ENCODE results near the gene PDE6D. TPM values are rescaled to one million over a fixed set of nuclear protein-coding genes. Genes with fewer than 3 reads are reported as not detected.
"Not testable (repeated sequence)": the region's sequence is repeated elsewhere in the genome, so short reads cannot be mapped to it uniquely, and the experiment has no call there.

Gene PDE6D
- total RNA-seq, 1 donor from 2014 or later = 14.2 TPM

DNA sequence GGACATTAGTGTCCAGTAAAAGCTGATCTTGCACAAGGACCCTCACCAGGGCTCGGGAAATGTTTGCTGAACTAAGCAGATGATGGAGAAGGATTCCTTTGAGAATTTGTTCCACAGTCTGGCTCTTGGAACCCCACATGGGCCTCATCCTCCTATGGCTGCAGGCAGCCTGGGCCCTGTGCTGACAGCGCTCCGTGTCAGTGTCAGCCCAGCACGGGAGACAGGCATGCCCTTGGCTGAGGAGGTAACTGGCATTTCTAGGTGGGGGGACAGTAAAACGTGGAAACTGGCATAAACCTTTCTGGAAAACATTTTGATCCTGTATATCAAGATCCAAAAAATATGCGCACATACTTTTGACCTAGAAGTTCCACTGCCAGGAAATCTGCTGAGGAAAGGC lies 62.3 kb downstream of the PDE6D start:
- DNase-seq = no peak

DNA sequence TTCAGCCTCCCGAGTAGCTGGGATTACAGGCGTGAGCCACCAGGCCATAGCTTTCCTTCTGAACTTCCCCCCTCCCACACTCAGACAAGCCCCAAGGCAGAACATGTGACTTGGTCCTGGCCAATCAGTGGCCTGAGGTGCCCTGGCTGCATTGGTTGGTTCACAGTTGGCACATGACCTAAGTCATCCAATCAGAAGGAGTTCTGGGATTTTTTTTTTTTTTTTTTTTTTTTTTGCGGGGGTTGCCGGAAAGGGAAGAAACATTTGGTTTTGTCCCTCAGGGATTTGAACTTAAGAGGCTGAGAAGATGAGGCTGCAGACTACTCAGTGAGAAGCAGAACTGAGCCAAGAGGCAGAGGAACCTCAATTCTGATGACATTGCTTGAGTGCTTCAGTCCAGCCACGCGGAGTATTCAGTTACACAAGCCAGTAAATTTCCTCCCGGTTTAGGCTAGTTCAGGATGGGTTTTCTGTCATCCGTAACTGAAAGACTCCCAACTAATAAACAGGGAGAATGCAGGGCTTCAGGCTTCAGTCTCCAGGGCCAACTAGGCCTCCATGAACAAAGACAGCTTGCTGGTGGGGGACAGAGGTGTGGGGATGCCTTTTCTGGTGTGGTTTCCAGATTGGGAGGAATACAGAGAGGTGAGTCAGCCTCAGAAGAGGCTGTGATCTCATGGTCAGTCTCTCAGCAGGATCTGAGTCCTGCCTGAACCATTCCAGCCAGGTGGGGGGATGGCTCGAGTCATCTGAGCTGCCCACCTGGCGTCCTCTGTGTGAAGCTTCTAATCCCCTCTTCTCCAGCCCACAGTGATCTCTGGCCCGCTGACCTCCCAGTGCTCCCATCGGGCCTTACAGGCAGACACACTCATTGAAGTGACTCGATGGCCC lies 63.6 kb downstream of the PDE6D start:
- peak; percentile 35 for DNase-seq

DNA sequence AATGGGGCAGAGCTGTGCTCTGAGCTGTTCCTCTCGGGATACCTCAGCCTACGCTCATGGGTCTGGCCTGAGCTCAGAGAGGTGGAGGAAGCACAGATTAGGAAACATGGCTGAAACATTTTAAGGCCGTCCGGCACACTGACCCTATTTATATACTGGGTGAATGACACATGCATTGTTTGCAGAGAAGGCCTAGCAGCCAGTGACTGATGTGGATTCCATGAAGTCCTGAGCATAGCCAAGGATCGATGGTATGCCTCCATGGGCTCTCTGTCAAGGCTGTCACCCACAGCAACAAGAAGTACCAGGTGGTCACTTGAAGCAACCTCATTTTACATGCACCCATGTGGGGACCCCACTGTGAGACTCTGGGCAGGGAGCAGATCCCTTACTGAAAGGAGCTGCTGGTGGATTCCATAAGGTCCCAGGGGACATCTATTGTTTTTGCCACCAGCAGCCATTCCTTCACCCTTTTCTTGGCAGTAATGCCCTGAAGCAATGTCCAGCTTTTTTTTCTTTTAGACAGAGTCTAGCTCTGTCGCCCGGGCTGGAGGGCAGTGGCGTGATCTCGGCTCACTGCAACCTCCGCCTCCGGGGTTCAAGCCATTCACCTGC lies 64.3 kb downstream of the PDE6D start:
- no peak for DNase-seq

DNA sequence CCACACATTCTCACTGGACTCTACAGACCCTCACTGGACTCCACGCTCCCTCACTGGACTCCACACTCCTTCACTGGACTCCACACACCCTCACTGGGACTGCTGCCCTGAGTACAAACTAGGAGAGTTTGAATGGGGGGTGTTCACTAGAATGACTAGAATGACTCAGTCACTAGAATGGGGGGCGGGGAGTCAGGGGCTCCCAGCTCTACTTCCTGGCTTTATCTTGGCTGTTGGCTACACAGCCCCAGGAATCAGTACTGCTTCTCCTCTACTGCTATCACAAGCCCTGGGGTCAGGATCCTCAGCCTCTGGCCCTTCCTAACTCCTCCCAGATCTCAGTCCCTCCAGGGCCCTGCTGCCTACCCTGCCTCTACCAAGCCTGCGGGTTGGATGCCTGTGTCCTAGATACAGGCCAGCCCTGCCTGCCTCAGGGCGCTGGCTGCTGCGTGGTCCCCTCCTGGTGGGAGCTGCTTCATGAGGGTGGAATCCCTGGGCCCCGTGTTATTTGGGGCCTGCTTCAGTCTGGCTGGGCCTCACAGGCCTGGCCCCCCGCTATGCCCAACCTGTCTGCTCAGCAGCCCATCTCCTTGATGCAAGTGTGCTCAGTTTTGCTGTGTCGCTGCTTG lies 65.0 kb downstream of the PDE6D start:
- no peak for DNase-seq

DNA sequence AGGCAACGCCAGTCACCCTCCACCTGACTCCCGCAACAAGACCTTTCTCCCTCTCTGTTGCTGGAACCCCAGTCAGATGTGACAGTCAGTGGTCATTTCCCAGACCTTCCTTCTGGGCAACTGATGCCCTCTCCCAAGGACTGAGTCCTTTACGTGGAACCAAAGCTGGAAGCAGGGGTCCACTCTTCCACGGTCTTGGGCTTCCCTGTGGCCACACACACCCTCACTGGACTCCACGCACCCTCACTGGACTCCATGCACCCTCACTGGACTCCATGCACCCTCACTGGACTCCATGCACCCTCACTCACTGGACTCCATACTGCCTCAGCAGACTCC lies 65.6 kb downstream of the PDE6D start:
- no peak for DNase-seq

DNA sequence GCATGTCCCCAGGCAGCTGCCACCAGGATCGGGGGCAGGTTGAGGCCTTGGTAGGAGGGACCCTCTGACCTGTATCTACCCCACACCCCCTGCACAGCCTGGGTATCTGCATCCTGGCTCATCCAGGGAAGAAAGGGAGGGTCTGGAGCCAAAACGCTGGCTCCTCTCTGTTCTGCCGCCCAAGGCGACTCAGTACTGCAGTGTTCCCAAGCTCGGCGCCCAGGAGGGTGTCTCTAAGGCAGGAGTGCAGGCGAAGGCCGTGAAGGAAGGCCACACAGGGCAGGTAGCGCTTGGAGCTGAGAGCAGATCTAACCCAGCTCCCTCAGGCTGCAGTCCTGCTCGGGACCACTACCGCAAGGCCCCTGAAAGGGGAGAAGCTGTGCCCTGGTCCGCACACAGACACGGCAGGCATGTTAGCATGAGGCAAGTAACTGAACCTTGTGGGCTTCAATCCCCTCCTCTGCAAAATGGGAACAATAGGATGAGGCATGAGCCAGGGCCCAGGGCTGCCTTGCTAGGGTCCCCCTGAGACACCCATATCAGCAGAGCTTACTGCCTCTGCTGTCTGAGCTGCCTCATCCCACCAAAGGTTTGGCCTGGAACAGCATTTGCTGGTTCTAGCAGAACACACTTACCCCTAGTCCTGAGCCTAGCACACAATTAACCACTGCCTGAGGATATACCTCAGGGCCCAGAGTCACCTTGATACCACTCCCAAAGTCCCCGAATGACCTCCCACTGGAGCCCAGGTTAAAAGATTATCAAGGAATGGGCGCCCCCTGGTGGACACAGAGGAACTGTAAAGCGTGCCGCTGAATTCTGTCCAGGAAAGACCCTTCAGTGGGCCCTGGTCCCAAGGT lies 66.2 kb downstream of the PDE6D start:
- DNase-seq = peak; percentile 18

DNA sequence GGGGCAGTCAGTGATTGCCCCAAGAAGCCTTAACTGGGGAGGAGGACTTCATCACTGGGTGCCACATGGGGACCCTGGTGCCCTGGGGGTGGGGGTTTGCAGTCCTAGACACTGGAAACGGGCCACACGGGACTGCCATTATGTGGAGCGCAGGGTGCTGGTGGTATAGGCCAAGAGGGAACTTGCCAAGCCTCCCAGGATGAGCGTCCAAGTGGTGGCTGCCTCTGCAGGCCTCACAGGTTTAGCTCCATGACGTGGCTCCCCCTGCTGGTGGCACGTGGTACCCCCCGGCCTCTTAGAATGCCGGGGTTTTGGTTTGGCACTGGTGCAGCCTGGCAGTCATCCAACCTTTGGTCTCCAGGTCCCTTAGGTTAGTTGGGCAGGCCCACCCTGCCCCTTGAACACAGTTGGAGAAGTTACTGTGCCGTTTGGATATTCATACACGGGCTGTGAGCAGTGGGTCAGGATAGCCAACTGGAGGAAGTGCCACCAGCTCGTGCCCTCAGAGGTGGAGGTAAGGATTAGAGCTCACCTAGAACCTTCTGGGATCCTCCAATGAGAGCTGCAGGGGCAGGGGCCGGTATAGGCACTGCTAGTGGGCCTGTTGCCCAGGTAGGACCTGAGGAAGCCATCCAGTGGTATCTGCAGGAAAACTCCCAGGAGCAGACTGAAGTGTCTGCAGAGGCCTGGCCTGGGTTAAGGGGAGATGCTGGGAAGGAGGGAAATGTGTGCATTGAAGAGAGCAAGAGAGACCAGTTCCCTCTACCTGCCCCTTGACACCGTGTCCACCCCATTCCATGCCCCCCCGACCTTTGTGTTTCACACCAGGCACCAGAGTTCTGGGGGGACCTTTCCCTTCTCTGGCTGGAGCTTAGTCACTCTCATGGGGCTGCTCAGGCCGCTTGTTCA lies 67.1 kb downstream of the PDE6D start:
- DNase-seq = peak; percentile 64

DNA sequence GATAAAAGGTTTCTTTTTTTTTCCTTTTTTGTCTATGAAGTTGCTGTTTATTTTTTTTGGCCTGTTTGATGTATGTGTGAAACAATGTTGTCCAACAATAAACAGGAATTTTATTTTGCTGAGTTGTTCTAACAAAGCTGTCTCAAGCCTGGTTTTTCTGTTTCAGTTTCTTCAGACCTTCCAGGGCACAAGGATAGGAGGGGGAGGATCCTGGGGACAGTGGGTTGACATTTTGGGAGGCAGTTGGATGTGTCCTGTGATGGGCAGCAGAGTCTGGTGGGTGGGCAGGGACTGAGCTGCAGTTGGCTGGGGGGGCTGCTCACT lies 67.7 kb downstream of the PDE6D start:
- DNase-seq = not testable (repeated sequence)

DNA sequence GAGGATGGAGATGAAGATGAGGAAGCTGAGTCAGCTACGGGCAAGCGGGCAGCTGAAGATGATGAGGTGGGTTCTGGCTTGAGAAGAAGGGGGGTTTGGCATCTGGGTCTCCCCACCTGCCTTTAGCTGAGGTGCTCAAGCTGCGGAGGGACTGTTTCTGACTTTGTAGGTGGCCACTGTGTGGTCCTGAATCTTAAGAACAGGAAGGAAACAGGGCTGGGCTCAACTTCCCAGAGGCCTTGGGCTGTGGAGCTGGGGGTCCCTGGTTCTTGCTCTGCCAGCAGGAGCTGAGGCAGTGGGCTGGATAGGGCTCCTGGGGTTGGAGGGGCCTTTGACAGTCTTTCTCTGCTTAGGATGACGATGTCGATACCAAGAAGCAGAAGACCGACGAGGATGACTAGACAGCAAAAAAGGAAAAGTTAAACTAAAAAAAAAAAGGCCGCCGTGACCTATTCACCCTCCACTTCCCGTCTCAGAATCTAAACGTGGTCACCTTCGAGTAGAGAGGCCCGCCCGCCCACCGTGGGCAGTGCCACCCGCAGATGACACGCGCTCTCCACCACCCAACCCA lies 68.5 kb downstream of the PDE6D start:
- DNase-seq = not testable (repeated sequence)

DNA sequence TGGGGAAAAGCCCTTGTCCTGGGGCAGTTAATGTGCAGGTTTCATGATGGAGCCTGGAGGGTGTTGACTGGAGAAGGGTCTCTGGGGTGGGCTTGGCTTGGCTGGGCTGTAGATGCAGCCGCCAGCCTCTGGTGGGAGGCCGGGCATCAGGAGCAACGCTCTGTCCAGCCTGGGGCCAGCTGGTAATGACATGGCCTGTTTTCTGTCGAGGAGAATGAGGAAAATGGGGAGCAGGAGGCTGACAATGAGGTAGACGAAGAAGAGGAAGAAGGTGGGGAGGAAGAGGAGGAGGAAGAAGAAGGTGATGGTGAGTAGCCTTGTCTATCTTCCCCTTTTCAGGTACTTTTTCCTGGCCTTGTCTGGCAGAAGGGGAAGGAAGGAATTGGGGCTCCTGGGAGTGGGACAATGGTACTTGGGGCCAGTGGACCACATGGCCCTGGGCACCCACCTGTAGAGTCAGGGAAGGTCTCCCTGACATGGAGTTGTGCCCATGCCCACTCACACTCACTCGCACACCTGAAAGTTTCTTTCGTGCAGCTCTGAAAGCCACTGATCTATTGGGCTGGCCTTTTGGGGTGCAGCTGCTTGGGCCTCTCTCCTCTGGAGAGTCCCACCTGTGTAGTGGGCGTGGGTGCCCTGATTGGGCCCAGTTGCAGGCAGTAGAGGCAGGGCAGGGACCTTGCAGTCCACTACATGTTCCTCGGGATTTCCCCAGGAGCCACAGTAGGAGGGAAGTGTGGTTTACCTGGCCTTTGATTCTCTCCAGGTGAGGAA lies 69.2 kb downstream of the PDE6D start:
- no peak for DNase-seq

DNA sequence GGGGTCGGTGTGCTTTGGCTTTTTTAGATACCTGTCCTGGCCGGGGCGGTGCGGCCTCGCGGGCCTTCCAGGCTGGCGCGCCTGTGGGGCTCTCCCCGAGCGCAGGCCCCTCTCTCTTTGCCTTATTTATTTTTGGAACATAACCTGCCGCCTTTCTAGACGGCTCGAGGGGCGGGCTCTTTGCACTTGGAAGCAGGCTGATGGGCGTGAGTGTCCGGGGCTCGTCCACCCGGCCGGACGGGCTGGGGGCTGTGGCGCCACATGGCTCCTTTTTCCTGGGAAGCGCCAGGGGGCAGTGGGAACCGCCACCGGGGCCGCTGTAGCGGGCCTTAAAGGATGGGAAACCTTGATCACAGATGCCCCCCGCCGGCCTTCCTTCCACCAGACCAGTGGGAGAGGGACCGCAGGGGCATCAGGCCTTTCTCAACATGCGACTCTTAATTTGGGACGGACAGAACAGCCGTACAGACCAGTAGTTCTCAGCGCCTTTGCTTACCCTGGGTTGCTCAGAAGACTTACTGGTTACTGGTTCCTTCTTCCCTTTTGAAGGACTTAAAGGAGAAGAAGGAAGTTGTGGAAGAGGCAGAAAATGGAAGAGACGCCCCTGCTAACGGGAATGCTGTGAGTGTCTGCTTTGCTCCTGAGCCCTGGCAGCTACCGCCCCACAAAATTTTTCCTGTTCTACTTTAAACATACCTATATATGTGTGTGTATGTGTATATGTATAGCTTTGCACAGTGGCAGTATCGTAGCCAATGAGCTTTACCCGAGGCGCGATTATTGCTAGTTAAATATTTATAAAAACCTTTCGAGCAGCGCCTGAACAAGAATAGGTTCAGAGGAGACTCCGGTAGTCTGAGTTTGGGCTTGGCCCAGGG lies 70.0 kb downstream of the PDE6D start:
- no peak for DNase-seq

DNA sequence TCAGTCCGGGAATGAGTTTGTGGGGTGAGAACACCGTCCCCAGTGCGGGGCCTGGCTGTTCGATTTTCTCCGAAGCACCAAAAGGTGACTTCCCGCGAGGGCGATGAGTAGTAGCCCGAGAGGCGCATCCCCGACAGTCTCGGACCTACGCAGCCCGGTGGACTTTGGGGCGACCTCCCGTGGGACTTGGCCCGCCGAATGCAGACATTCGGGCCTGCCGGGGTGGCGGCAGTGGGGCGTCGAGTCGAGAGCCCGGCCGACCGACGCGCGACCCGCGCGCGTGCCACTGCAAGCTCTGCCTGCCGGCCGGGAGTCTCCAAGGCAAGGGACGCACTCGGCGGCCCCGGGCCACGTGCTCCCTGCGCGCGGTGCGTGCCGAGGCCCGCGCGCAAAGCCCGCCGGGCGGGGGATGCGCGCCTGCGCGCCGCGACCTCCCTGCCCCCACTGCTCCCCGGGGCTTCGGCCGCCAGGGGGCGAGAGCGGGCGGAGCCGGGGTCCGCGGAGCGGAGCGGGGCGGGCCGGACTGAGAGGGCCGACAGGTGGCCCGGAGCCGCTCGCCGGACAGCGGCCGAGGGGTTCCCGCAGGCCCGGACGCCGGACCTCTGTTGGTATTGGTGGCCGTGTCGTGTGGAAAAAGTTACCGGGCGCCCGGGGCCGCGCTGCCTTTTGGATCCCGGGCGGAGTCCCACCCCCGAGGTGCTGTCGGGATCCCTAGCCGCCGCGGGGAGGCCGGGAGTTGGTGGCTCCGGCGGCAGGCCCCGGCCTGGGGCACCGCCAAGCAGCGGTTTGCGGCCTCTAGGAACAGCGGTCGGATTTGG lies 70.9 kb downstream of the PDE6D start:
- peak; percentile 83 for DNase-seq

DNA sequence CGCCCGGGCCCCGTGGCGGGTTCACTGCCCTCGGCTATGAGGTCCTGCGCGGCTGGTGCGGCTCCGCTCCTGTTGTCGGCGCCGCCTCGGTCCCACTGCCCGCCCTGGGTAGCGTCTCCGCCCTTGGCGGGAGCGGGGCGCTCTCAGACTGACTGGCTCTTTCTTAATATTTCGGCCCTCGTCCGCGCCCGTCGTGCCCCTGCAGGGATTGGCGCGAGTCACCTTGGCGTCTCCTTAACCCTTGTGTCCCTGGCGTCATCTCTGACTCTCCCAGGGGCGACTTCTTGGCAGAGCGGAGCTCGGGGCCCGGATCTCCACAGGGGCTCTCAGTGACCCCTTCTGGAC lies 71.5 kb downstream of the PDE6D start:
- DNase-seq = no peak

DNA sequence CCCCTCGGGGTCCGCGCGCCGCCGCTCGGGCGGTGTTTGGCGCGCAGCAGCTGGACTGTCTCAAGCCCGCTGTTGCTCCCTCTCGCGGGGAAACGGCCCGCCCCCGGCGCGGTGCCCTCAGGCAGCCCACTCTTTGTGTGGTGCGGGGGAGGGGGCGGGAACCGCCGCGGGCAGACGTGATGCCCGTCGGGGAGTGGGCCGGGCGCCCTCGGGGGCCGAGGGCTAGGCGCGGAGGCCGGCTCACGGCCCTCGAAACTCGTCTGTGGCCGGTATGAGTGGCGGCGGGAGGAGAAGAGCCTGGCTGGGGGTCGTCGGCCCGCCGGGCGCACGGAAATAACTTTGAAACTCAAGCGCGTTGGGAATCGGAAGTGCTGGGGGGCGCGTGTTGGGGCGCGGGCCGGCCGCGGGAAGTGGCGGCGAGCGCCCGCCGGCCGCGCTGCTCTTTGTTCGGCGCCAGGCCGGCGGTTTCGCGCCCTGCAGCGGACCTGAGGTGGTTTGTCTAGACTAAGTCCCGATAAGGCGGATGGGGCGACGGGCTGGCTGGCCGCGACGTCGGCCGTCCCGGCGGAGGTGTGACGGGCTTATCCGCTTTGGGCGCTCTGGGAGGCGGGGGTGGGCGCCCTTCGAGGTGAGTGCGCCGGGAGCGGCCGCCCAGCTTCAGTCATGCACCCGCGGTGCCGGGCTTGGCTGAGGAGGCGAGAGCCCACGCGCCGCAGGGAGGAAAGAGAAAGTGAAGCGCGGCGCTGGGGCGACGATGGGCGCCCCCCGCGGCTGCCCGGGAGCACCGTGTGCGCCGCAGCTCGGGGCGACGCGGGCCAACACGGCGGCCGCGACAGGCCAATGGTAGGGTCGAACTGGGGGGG lies 72.1 kb downstream of the PDE6D start:
- DNase-seq = no peak

DNA sequence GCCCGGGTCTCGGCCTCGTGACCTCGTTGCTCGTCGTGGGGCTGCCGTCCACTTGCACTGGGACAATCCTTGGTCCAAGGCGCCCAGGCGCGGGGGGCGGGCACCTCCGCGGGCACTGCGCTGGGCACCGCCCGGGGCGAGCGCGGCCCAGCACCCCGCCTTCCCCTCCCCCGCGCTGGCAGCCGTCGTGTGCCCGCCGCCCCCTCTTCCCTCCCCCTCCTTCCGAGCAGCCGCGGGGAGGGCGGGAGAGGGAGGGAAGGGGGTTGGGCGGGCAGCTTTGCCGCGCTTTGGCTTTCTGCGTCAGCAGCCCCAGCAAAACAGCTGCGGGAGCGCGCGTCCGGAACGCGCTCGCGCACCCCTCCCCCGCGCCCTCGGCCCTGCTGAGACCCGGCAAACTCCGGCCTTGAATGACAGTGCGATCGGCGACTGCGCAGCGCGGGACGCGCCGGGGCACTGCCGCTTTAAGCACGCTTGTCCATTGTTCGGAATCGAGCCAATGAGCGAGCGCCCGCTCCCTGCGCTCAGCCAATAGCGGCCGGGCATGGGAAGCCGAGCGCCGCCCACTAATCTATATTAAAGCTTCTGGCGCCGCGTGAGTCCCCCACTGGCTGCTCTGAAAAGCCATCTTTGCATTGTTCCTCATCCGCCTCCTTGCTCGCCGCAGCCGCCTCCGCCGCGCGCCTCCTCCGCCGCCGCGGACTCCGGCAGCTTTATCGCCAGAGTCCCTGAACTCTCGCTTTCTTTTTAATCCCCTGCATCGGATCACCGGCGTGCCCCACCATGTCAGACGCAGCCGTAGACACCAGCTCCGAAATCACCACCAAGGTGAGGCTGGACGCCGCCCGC lies 72.9 kb downstream of the PDE6D start, which contains the start of gene PTMA:
TSS of gene PTMA (plus strand) at position 599 of the 846 bp plus-strand sequence. CDS start at position 781, 182 bp downstream.
- peak; percentile 100 for DNase-seq

DNA sequence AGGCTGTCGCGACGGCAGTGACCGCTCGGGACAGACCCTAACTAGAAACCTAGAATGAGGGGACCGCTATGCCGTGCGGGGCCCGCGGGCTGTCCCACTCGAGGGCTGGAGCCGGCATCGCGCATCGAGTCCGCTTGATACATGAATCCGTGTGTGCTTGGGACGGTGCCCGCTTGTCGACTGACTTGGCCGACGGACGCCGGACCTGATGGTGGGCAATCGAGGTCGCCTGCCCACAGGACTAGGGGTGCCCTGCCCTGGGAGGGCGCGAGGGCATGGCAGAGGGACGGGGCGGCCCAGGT lies 73.5 kb downstream of the PDE6D start:
- DNase-seq = peak; percentile 71

All from skin of body (tissue), 2 donors.